Hypothalamus (tissue), 51 donors: ENCODE results near the gene XPO4.
A peak's percentile ranks its signal among the peaks of the same experiment; 100 is the strongest.

Source experiments
- DNase-seq, 51 donors: peaks; one replicate each; lab custom pipeline; 2025; lab: John Stamatoyannopoulos, UW

Gene XPO4

GRCh38 chr13:20831254-20831653 is 71.3 kb downstream of the XPO4 start:
- no peak for DNase-seq

GRCh38 chr13:20828539-20829364 is 73.8 kb downstream of the XPO4 start:
- peak in 2 of 51 donors; percentile 35 to 71 for DNase-seq

GRCh38 chr13:20826843-20827560 is 75.5 kb downstream of the XPO4 start:
- no peak for DNase-seq

- no peak for DNase-seq
Measured at GRCh38 chr13:20826301-20826700, 76.2 kb downstream of the XPO4 start.

- no peak for DNase-seq
Measured at GRCh38 chr13:20825477-20825875, 77.1 kb downstream of the XPO4 start.

GRCh38 chr13:20824762-20825476 is 77.6 kb downstream of the XPO4 start:
- DNase-seq: no peak

GRCh38 chr13:20823071-20823470 is 79.5 kb downstream of the XPO4 start:
- DNase-seq: no peak

- DNase-seq: no peak
Measured at GRCh38 chr13:20822406-20822805, 80.1 kb downstream of the XPO4 start.

- no peak for DNase-seq
Measured at GRCh38 chr13:20819715-20820114, 82.8 kb downstream of the XPO4 start.

GRCh38 chr13:20815464-20815863 is 87.1 kb downstream of the XPO4 start:
- DNase-seq: no peak

GRCh38 chr13:20814224-20814910 is 88.2 kb downstream of the XPO4 start:
- peak in 3 of 51 donors; percentile 4 to 7 (median 6) for DNase-seq

- DNase-seq: no peak
Measured at GRCh38 chr13:20812890-20813289, 89.7 kb downstream of the XPO4 start.

- no peak for DNase-seq
Measured at GRCh38 chr13:20810808-20811207, 91.7 kb downstream of the XPO4 start.

GRCh38 chr13:20808874-20809273 is 93.7 kb downstream of the XPO4 start:
- no peak for DNase-seq

GRCh38 chr13:20803180-20803965 is 99.2 kb downstream of the XPO4 start:
- no peak for DNase-seq

- DNase-seq: no peak
Measured at GRCh38 chr13:20801707-20802106, 100.8 kb downstream of the XPO4 start.

GRCh38 chr13:20799726-20800416 is 102.7 kb downstream of the XPO4 start:
- DNase-seq: no peak

GRCh38 chr13:20798027-20798426 is 104.5 kb downstream of the XPO4 start:
- no peak for DNase-seq

- DNase-seq: no peak
Measured at GRCh38 chr13:20796791-20797508, 105.6 kb downstream of the XPO4 start.
